NCI-H1930 (cell line): Measurements from ENCODE around the gene MYPN.

Experiments
- DNase-seq, 2 experiments: peaks; one replicate each; lab custom pipeline; 2025; lab: John Stamatoyannopoulos, UW

MYPN gene

DNA sequence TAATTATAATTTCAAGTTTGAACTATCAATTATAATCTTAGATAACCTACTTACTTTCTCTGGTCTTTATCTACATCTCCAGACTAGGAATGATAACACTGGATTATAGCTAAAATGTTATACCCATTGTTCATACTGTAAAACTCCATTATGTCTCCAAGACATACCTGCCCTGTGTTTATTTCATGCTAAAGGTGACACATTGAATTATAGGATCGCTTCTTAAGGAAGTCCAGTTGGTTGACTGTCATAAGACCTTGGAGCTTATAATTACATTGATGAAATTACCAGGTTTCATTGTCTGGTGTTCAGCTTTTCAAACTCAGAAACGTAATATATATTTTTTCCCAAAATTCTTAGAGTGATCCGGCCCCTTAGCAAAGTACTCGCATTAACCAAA lies 18.7 kb upstream of the MYPN start:
- no peak for DNase-seq

DNA sequence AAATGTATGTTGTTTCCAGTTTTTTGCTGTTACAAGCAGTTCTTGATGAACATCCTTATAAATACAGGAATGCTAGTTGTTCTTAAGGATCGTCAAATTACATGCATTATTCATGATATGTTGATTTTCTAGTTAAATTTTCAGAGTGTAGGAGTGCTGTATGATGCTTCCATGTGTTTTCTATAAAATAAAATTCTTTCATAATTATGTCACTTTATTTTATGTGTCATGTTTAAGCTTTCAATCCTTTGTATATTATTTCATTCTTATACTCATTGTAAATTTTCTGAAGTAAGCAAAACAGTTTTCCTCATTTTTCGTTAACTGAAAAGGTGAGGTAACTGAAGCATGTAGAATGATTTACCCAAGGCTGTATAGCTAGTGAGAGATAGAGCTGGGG lies 16.8 kb upstream of the MYPN start:
- DNase-seq = no peak

DNA sequence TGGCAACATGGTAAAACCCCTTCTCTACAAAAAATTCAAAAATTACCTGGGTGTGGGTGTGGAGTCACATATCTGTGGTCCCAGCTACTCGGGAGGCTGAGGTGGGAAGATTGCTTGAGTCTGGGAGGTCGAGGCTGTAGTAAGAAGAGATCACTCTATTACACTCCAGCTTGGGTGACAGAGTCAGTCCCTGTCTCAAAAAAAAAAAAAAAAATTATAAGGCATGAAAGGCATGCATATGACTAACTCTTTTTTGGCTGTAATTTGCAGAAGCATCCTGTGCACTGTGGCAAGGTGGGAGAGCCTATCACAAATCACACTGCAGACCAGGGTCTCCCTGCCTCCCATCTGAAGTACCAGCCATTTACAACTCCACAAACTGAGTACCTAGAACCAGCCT lies 14.1 kb upstream of the MYPN start:
- no peak for DNase-seq

GRCh38 chr10:68096913-68097516 lies 12.3 kb upstream of the MYPN start:
- DNase-seq = no peak

- DNase-seq = no peak
Observed at GRCh38 chr10:68099736-68100135, 9.6 kb upstream of the MYPN start.

DNA sequence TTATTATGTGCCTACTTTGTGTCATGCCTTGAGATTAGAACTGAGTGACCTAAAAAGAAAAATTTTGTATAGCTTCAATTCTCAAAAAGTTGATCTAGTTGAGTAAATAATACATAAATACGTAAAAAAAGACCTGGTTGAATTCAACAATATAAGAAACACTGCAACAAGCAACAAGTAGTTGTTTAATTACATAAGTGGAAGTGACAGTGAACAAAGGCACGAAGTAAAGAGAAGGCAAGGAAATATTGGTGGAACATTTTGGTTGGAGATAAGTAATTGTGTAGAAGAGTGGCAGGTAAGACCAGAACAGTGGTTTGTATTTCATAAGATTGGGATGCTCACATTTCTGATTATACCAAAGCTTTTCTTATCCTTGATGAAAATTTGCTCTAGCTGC lies 8.2 kb upstream of the MYPN start:
- no peak for DNase-seq

- no peak for DNase-seq
Observed at GRCh38 chr10:68103261-68103878, 5.9 kb upstream of the MYPN start.

DNA sequence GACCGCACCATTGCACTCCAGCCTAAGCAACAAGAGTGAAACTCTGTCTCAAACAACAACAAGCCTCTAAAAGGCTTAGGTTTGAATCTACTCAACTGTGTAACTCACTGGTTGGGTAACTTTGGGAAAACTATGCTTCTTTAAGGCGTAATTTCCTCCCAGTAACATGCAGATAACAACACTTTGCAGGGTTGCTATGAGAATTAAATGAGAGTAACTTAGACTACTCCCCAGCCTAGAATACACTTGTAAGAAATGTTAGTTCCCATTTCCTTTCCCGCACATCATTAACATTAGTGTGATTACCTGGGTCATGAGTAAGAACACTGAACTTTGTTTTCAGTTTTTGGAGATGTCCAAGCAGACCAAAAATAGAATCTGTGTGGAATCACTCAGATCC lies 5.4 kb upstream of the MYPN start:
- DNase-seq = no peak

- DNase-seq = no peak
Observed at GRCh38 chr10:68105820-68106219, 3.5 kb upstream of the MYPN start.

DNA sequence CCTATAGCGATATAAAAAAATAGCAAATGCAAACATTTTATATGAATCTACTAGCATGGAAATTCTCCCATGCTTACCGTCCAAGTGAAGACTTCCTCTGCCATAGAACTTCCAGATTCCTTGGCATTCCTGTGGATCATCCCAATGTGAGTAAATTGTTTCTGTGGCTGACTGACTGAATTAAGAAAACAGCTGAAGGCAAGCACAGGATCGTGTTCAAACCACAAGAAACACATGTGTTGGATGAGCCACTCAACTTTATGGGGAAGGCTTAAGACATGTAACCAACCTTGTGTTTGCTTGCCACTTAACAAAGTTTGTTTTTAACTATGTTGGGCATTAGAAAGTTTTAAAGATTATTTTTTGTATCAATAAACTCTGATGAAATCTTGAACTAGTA lies 2.6 kb upstream of the MYPN start:
- DNase-seq = no peak

- DNase-seq = no peak
Observed at GRCh38 chr10:68107651-68108050, 1.6 kb upstream of the MYPN start.

GRCh38 chr10:68108051-68108450 lies 1.2 kb upstream of the MYPN start:
- no peak for DNase-seq

GRCh38 chr10:68108653-68109052 lies 635 bp upstream of the MYPN start:
- no peak for DNase-seq

DNA sequence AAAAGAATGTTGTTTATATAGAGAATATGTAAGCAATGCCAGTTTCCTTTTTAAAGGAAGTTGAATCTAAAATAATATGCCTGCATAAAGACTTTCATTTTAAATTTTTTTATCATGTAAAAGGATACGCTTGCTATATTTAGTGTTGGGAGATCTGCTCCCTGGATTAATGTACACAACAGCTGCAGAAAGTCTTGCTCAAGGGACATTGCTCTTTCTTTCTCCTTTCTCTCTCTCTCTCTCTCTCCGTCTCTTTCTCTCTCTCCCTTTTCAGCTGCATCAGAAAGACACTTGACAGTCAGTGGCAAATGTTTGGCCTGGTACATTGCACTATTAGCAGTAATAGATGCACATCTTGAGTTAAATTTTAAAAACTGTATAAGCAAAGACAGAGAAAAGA lies 739 bp downstream of the MYPN start:
- no peak for DNase-seq

GRCh38 chr10:68111584-68111983 lies 2.3 kb downstream of the MYPN start:
- no peak for DNase-seq

DNA sequence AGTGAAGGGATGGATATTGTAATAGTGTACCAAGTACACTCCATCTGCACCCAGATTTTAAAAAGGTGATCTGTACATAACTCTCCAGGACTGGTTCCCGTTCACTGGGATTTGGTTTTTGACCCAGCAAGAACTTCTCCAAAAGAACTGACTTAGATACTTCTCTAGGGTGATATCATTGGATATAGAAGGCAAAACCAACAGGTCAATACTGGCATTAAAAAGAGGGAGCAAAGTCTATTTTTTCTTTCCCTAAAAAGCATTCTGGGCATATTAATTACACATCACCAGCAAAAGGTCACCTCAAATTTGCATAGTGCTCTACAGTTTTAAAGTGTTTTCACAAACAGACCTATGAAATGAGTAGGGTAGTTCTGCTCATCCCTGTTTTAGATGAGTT lies 3.5 kb downstream of the MYPN start:
- DNase-seq = no peak

GRCh38 chr10:68118657-68119056 lies 9.4 kb downstream of the MYPN start:
- DNase-seq = no peak

DNA sequence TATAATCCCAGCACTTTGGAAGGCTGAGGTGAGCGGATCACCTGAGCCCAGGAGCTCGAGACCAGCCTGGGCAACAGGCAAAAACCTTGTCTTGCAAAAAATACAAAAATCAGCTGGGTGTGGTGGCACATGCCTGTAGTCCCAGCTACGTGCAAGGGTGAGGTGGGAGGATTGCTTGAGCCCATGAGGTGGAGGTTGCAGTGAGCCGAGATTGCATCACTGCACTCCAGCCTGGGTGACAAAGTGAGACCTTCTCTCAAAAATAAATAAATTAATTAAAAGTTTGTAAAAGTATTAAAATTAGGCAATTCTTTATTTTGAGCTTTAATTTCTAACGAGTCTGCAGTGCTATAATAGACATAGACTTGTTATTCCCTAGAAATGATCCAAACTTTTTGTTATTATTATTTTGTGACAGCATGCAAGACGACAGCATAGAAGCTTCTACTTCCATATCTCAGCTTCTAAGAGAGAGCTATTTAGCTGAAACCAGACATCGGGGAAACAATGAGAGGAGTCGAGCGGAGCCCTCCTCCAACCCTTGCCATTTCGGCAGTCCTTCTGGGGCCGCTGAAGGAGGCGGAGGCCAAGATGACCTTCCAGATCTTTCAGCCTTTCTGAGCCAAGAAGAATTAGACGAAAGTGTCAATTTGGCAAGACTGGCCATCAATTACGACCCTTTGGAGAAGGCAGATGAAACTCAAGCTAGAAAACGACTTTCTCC lies 11.9 kb downstream of the MYPN start:
- DNase-seq = no peak

DNA sequence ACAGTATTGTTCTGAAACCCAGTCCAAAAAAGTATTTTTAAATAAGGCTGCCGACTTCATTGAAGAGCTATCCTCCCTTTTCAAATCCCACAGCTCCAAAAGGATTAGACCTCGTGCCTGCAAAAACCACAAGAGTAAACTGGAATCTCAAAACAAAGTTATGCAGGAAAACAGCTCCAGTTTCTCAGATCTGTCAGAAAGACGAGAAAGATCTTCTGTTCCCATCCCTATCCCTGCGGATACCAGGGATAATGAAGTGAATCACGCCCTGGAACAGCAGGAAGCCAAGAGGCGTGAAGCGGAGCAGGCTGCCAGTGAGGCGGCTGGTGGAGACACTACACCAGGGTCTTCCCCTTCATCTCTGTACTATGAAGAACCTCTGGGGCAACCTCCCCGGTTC lies 12.6 kb downstream of the MYPN start:
- no peak for DNase-seq

GRCh38 chr10:68124718-68125117 lies 15.4 kb downstream of the MYPN start:
- no peak for DNase-seq

DNA sequence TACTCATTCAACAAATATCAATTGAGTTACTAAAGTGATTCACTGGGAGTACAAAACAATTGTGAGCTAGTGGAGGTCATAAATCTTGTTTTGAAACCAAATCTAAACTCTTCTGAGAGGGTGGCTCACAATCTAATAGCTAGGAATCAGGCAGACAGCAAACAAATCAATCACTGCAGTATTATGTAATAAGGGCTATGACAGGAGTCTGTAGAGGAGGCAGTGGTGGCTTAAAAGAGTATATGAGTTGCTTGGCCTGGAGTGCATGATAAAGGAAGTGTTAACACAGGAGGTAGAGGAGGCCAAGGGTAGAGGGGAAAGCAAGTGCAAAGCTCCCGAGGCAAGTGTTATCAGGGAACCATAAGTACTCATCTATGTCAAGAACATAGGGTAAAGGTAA lies 16.5 kb downstream of the MYPN start:
- DNase-seq = no peak

GRCh38 chr10:68128015-68128414 lies 18.7 kb downstream of the MYPN start:
- DNase-seq = no peak

DNA sequence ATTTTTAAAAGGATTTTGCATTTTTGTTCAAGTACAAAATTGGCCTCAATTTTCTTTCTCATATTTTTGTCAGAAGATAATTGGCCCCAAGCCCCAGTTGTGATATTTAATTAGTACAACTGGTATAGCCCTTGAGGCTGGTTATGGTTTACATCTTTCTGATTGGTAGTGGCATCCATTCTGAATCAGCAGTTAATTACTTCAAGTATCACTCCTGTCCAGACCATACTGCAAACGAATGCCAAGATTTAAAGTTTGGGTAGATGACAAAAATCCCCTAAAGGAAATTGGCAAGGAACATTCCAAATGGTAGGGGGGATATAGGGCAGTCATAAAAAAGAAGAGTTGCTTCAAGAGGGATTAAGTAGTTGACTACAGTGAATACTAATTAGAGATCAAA lies 23.1 kb downstream of the MYPN start:
- DNase-seq = no peak

GRCh38 chr10:68133523-68133922 lies 24.2 kb downstream of the MYPN start:
- no peak for DNase-seq
